ENCODE data around the gene ANKRD30B.
"Not testable (repeated sequence)": the region's sequence is repeated elsewhere in the genome, so short reads cannot be mapped to it uniquely, and the experiment has no call there.

ANKRD30B gene

DNA sequence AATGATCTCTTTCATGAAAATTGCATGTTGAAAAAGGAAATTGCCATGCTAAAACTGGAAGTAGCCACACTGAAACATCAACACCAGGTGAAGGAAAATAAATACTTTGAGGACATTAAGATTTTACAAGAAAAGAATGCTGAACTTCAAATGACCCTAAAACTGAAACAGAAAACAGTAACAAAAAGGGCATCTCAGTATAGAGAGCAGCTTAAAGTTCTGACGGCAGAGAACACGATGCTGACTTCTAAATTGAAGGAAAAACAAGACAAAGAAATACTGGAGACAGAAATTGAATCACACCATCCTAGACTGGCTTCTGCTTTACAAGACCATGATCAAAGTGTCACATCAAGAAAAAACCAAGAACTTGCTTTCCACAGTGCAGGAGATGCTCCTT is 103.6 kb downstream of the ANKRD30B start:
- DNase-seq (ENCODE audit: low spot score), result not testable (repeated sequence)

DNA sequence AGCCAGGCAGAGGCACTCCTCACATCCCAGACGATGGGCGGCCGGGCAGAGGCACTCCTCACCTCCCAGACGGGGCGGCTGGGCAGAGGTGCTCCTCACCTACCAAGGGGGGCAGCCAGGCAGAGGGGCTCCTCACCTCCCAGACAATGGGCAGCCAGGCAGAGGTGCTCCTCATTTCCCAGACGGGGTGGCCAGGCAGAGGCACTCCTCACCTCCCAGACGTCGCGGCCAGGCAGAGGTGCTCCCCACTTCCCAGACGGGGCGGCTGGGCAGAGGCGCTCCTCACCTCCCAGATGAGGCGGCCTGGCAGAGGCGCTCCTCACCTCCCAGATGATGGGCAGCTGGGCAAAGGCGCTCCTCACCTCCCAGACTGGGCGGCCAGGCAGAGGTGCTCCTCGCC is 107.7 kb downstream of the ANKRD30B start:
- not testable (repeated sequence) for DNase-seq (ENCODE audit: low spot score)

DNA sequence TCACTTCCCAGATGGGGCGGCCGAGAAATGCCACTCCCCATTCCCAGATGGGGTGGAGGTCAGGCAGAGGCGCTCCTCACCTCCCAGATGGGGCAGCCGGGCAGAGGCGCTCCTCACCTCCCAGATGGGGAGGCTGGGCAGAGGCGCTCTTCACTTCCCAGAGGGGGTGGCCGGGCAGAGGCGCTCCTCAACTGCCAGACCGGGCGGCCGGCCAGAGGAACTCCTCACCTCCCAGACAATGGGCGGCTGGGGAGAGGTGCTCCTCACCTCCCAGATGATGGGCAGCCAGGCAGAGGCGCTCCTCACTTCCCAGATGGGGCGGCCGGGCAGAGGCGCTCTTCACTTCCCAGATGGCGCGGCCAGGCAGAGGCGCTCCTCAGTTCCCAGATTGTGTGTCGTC is 108.3 kb downstream of the ANKRD30B start:
- not testable (repeated sequence) for DNase-seq (ENCODE audit: low spot score)

DNA sequence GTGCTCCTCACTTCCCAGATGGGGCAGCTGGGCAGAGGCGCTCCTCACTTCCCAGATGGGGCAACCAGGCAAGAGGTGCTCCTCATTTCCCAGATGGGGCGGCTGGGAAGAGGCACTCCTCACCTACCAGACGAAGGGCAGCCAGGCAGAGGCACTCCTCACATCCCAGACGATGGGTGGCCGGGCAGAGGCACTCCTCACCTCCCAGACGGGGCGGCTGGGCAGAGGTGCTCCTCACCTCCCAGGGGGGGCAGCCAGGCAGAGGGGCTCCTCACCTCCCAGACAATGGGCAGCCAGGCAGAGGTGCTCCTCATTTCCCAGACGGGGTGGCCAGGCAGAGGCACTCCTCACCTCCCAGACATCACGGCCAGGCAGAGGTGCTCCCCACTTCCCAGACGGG is 110.5 kb downstream of the ANKRD30B start:
- DNase-seq (ENCODE audit: low spot score), result not testable (repeated sequence)

DNA sequence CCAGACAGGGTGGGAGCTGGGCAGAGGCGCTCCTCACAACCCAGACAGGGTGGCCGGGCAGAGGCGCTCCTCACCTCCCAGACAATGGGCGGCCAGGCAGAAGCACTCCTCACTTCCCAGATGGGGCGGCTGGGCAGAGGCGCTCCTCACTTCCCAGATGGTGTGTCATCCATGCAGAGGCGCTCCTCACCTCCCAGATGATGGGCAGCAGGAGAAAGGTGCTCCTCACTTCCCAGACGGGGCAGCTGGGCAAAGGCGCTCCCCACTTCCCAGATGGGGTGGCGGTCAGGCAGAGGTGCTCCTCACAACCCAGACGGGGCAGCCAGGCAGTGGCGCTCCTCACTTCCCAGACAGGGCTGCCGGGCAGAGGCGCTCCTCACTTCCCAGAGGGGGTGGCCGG is 112.0 kb downstream of the ANKRD30B start:
- not testable (repeated sequence) for DNase-seq (ENCODE audit: low spot score)

DNA sequence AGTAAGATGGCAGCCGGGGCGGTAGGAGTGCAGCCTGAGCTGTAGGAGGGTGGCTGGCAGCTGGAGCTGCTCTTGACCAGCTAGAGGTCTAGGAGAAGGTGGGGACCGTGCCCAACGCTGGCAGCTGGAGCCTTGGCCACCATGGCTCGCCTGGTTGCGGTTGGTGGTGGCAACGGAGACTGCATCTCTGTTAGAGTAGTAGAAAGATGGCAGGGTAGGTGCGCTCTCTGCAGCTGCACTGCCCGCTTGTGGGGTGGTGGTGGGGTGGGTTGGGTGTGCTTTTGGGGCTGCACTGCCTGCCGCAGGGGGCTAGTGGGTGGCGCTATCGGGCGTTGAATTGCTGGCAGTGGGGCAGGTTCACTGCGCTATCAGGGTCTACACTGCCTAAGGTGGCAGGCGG is 118.5 kb downstream of the ANKRD30B start:
- not testable (repeated sequence) for DNase-seq (ENCODE audit: low spot score)

DNA sequence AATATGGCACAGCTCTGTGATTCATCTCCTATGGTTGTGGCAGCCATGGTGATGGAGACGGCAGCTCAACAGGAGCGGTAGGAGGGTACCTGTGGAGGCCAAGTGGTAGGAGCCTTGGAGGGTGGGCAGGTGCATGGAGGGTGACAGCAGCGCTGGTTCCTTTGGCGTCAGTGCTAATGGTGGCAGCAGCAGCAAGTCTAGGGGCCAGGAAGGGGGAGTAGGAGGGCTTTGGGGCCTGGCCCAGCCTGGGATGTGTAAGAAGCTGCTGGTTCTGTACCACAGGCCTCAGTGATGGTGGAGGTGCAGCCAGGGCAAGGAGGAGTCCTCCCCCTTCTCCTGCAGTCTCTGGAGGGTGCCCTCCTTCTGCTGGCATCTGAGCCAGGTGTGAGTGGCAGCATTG is 120.0 kb downstream of the ANKRD30B start:
- DNase-seq (ENCODE audit: low spot score), result not testable (repeated sequence)

DNA sequence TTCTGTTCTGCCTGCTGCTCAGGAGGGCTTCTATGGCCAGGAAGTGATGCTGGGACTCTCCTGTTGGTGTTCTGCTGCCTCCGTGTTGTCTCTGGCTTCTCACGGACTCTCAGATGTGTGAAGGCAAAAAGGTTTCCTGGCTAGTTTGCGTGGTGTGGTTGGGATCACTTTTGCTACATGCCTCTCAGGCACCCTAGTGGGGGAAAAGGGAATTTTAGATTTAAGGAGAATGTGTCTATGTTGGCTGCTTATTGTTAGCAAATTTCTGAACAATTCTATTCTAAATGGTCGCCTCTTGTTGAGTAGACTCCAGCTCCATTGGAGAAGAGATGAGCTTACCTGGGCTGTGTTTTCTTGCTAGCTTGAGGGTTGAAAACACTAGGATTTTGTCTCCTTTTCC is 120.9 kb downstream of the ANKRD30B start:
- not testable (repeated sequence) for DNase-seq (ENCODE audit: low spot score)

DNA sequence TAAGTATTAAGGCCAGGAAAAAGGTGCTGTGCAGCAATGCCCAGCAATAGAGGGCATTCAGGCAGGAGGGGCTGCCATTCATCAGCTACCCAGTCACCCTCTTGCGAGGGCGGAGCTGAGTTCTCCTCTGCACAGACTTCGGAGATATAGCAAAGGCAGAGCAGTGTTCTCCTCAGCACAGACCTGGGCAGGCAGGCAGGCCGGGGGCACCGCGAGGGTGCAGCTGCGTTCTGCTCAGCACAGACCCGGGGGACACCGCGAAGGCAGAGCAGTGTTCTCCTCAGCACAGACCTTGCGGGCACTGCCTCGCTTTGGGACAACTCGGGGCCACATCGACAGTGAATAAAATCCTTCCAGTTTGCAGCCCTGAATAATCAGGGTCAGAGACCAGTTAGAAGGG is 130.9 kb downstream of the ANKRD30B start:
- DNase-seq (ENCODE audit: low spot score), result not testable (repeated sequence)

DNA sequence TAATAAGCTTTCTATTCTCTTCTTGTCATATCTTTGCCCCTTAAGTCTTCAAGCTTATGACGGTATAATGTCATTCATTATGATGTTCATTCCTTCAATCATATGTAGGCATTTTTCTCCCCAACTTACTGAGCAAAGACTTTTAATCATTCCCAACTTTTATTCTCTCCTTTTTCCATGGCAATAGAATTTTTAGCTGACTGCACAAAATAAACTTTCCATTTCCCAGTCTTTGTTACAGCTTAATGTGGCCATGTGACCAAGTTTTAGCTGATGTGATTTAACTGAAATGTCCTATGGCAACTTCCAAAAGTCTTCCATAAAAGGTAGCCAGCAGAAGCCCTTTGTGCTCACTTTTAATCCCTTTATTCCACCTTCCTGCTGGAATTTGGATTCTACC is 152.5 kb downstream of the ANKRD30B start:
- DNase-seq (ENCODE audit: low spot score), result no peak
